Neural crest cell (in vitro differentiated cells): Measurements from ENCODE around the gene POFUT1. TPM values are rescaled to one million over a fixed set of nuclear protein-coding genes. Genes with fewer than 3 reads are reported as not detected.
"Not testable (repeated sequence)": the region's sequence is repeated elsewhere in the genome, so short reads cannot be mapped to it uniquely, and the experiment has no call there.

Experiments used
- DNase-seq: peaks from one replicate; pipeline ENCODE4 v3.0.0; 2021; ENCODE audit warnings: low read depth, mixed read lengths, low spot score
- H3K27ac Mint-ChIP-seq: one replicate; pipeline ENCODE4 v1.8.0; 2021; ENCODE audit warnings: mild to moderate bottlenecking, mixed read lengths; ENCODE audit not compliant: unreplicated experiment
- H3K27me3 Mint-ChIP-seq: 2 replicates; pipeline ENCODE4 v1.8.0; 2021; ENCODE audit warnings: low read depth, mild to moderate bottlenecking, mixed read lengths
- H3K36me3 Mint-ChIP-seq: 2 replicates; pipeline ENCODE4 v1.8.0; 2021; ENCODE audit warnings: low read depth, mild to moderate bottlenecking, mixed read lengths
- H3K4me1 Mint-ChIP-seq: 2 replicates; pipeline ENCODE4 v1.8.0; 2021; ENCODE audit warnings: mixed read lengths
- H3K4me3 Mint-ChIP-seq: one replicate; pipeline ENCODE4 v1.8.0; 2021; ENCODE audit warnings: mild to moderate bottlenecking, mixed read lengths
- H3K9me3 Mint-ChIP-seq: 2 replicates; pipeline ENCODE4 v1.8.0; 2021; ENCODE audit warnings: mixed read lengths
- total RNA-seq: library from RNA; stranded (reverse); gene quantifications from 2 replicates; pipeline ENCODE4 v1.2.1, GENCODE V29; 2021
- TF ChIP-seq, protein P1 (sequence below): fragments of 200-600 bp; sonication (generic); conservative IDR thresholded peaks from 2 replicates; pipeline ENCODE4 v1.5.0; 2021; ENCODE audit warnings: antibody characterized with exemption, mild to moderate bottlenecking

Gene POFUT1
- total RNA-seq, 1 donor from 2014 or later = 51.4 TPM

DNA sequence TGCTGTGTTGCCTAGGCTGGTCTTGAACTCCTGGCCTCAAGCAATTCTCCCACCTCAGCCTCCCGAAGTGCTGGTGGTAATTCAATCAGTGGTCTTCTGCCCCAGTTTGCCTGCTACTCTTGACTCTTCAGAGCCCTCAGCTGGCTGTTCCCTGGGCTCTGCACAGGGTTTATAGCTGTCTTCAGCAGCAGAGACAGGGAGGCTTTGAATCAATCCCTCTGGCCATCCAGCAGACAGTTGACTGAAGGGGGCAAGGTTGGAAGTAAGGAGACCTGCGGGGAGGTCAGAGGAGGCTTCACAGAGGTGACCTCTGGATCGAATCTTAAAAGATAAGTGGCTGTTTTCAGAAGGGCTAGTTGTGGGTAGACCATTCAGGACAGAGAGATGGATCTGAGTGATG lies 43.8 kb downstream of the POFUT1 start:
- Mint-ChIP-seq H3K27ac (no peak overlapping the region), H3K27me3 (no peaks in the 10 kb centered on the region), H3K9me3 (no peaks in the 10 kb centered on the region), H3K36me3 (no peaks in the 10 kb centered on the region), H3K4me1 (no peaks in the 10 kb centered on the region), H3K4me3 (no peak overlapping the region)
- TF ChIP-seq, protein P1, sequence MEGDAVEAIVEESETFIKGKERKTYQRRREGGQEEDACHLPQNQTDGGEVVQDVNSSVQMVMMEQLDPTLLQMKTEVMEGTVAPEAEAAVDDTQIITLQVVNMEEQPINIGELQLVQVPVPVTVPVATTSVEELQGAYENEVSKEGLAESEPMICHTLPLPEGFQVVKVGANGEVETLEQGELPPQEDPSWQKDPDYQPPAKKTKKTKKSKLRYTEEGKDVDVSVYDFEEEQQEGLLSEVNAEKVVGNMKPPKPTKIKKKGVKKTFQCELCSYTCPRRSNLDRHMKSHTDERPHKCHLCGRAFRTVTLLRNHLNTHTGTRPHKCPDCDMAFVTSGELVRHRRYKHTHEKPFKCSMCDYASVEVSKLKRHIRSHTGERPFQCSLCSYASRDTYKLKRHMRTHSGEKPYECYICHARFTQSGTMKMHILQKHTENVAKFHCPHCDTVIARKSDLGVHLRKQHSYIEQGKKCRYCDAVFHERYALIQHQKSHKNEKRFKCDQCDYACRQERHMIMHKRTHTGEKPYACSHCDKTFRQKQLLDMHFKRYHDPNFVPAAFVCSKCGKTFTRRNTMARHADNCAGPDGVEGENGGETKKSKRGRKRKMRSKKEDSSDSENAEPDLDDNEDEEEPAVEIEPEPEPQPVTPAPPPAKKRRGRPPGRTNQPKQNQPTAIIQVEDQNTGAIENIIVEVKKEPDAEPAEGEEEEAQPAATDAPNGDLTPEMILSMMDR = no peak
- DNase-seq = no peak

DNA sequence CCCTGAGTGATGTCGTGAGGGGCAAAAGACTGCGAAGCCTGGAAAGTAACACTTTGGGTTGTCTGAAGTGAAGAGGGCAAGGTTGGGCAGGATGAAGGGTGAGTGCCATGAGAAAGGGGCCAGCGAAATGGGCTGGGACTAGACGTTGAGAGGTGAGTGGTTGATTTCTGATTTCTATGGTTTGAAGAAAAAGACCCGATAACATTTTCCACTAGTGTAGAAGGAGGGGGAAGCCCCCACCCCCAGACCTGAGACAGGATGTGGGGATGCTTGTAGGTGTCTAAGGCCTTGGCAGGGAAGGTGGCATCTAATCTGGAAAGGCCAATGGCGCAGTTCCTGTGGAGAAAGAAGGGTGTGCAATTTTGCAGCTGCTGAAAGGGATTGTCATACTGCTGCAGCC lies 44.5 kb downstream of the POFUT1 start:
- no peak overlapping the region for H3K27ac Mint-ChIP-seq
- H3K36me3 Mint-ChIP-seq = no peaks in the 10 kb centered on the region
- H3K9me3 Mint-ChIP-seq = no peaks in the 10 kb centered on the region
- no peaks in the 10 kb centered on the region for H3K4me1 Mint-ChIP-seq
- TF ChIP-seq, protein P1 = no peak
- no peak for DNase-seq
- H3K4me3 Mint-ChIP-seq = no peak overlapping the region
- H3K27me3 Mint-ChIP-seq = no peaks in the 10 kb centered on the region

DNA sequence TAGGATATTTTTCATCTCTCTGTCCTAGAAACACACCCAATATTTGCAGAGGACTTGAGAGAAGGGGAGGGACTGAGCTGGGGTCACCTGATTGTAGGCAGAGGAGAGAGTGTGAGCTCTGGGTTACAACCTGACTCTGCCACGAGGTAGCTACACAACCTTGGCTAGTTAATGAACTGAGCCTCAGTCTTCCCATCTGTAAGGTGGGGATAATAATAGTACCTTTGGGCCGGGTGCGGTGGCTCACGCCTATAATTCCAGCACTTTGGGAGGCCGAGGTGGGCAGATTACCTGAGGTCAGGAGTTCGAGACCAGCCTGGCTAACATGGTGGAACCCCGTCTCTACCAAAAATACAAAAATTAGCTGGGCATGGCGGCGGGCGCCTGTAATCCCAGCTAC lies 53.3 kb downstream of the POFUT1 start:
- not testable (repeated sequence) for H3K27ac Mint-ChIP-seq

GRCh38 chr20:32261644-32262043 lies 54.0 kb downstream of the POFUT1 start:
- peak overlapping the region; percentile 46 for H3K27ac Mint-ChIP-seq
- H3K36me3 Mint-ChIP-seq = no peaks in the 10 kb centered on the region
- no peaks in the 10 kb centered on the region for H3K9me3 Mint-ChIP-seq
- H3K4me1 Mint-ChIP-seq = no peaks in the 10 kb centered on the region
- TF ChIP-seq, protein P1 = no peak
- H3K4me3 Mint-ChIP-seq = no peak overlapping the region
- H3K27me3 Mint-ChIP-seq = peaks cover 8% of the 10 kb centered on the region
- no peak for DNase-seq

More for the DNA sequence above, 53.3 kb downstream of the POFUT1 start:
- not testable (repeated sequence) for H3K9me3 Mint-ChIP-seq, H3K4me3 Mint-ChIP-seq, DNase-seq, H3K4me1 Mint-ChIP-seq, H3K36me3 Mint-ChIP-seq, H3K27me3 Mint-ChIP-seq

- TF ChIP-seq, protein P1 = no peak
- no peaks in the 10 kb centered on the region for H3K36me3 Mint-ChIP-seq
- H3K4me3 Mint-ChIP-seq = no peak overlapping the region
- no peak for DNase-seq
- H3K27me3 Mint-ChIP-seq = peaks cover 8% of the 10 kb centered on the region
- H3K27ac Mint-ChIP-seq = no peak overlapping the region
- H3K4me1 Mint-ChIP-seq = no peaks in the 10 kb centered on the region
- no peaks in the 10 kb centered on the region for H3K9me3 Mint-ChIP-seq
Observed at GRCh38 chr20:32263398-32263954, 55.8 kb downstream of the POFUT1 start.

- Mint-ChIP-seq H3K36me3 (peaks cover 3% of the 10 kb centered on the region), H3K9me3 (peaks cover 7% of the 10 kb centered on the region), H3K27me3 (peaks cover 28% of the 10 kb centered on the region), H3K27ac (no peak overlapping the region), H3K4me3 (no peak overlapping the region), H3K4me1 (peaks cover 5% of the 10 kb centered on the region)
- TF ChIP-seq, protein P1 = no peak
- DNase-seq = no peak
Observed at GRCh38 chr20:32271620-32272019, 63.9 kb downstream of the POFUT1 start.
